Bronchus fibroblast of lung (primary cell): Measurements from ENCODE around the gene RBFOX2. TPM values are rescaled to one million over a fixed set of nuclear protein-coding genes. Genes with fewer than 3 reads are reported as not detected.

ENCODE experiments used
- total RNA-seq: library from RNA; depleted of rRNA; stranded (reverse); fragments of >200 nt; gene quantifications from 2 replicates; pipeline ENCODE4 v1.2.3, GENCODE V29; 2015

Gene RBFOX2, protein sequence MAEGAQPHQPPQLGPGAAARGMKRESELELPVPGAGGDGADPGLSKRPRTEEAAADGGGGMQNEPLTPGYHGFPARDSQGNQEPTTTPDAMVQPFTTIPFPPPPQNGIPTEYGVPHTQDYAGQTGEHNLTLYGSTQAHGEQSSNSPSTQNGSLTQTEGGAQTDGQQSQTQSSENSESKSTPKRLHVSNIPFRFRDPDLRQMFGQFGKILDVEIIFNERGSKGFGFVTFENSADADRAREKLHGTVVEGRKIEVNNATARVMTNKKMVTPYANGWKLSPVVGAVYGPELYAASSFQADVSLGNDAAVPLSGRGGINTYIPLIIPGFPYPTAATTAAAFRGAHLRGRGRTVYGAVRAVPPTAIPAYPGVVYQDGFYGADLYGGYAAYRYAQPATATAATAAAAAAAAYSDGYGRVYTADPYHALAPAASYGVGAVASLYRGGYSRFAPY
- total RNA-seq: 117 and 121 TPM in 2 replicates

DNA sequence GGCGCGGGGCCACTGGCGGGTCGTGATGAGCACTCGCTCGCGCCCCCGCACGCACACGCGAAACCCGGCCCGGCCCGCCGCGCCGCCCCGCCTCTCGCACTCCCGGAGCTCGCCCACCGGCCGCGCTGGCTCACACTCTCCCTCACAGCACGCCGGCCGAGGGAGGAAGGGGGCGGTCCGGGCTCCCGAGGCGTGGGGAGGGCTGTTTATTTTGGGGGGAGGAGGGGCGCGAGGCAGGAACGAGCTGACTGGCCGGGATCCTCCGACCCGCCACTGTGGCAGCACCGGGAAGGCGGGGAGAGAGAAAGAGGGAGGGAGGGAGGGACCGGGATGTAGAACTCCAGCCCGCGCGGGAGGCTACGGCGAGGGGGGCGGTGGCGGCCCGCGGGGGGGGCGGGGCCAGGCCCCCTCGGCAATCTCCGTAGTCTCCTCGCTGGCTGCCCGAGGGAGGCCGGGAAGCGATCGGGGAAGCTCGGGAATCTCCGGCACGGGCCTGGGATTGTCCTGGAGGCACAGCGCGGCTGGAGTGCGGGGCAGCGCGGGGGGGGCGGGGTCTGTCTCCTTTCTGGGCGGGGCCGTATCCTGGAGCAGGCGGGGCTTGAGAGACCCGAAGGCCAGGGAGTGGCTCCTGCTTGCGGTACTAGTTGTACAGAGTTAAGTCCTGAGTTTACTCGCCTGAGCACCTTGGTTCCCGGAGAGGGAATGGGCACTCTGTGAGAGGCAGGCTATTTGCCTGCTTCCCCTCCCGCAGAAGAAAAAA, at the start of gene RBFOX2:
RBFOX2 (minus strand) TSS at position 179 of the 760 bp plus-strand sequence. CDS start 399 bp downstream, outside the sequence.

GRCh38 chr22:35717572-35717971, 311.1 kb downstream of the RBFOX2 start, which contains the start of gene APOL5:
TSS of gene APOL5 (plus strand) at chr22:35717872. CDS start at chr22:35717872, 0 bp downstream.

Other genes with a start within 250 kb of the RBFOX2 start
- 3.1 and 3.9 TPM in 2 replicates for gene APOL3, start 131.9 kb upstream of the RBFOX2 start, total RNA-seq
- not detected in 2 replicates for gene APOL4, start 173.0 kb upstream of the RBFOX2 start, total RNA-seq
- 11.9 and 13.4 TPM in 2 replicates for gene APOL2, start 210.7 kb upstream of the RBFOX2 start, total RNA-seq
- 0.34 and 0.59 TPM in 2 replicates for gene APOL1, start 224.3 kb upstream of the RBFOX2 start, total RNA-seq